PC-9 (cell line): ENCODE data around the gene APIP. TPM values are rescaled to one million over a fixed set of nuclear protein-coding genes. Genes with fewer than 3 reads are reported as not detected.

Source experiments
- BruUV-seq: library from RNA; stranded (reverse); fragments of 400-500 nt; replicated peaks from 2 replicates; lab custom pipeline; 2021; lab: Mats Ljungman, UMichigan
- CTCF ChIA-PET: fragments of 300-600 bp; sonication (Branson Sonifier 250); formaldehyde crosslinking; loops from one replicate; lab custom pipeline; 2022; ENCODE audit warnings: antibody characterized with exemption; lab: Charles Lee
- POLR2A ChIA-PET: fragments of 300-600 bp; sonication (Branson Sonifier 250); formaldehyde crosslinking; loops from one replicate; lab custom pipeline; 2022; ENCODE audit warnings: antibody characterized with exemption; ENCODE audit not compliant: unreplicated experiment; lab: Charles Lee
- DNase-seq, 2 experiments: peaks; one replicate each; pipeline versions ENCODE4 v3.0.0 to v3.0.0-alpha.2; 2015 to 2022; ENCODE audit warnings: mixed read lengths in 1 of 2
- H2AFZ ChIP-seq: fragments of 200-600 bp; sonication (generic); 2 replicates; pipeline ENCODE4 v1.8.1; 2017; ENCODE audit warnings: antibody characterized with exemption
- H3F3A ChIP-seq: fragments of 200-600 bp; sonication (generic); 2 replicates; pipeline ENCODE4 v1.8.1; 2017; ENCODE audit warnings: antibody characterized with exemption, mild to moderate bottlenecking, low read depth; ENCODE audit not compliant: insufficient read depth
- H3K27ac ChIP-seq: fragments of 200-600 bp; sonication (generic); 2 replicates; pipeline ENCODE4 v1.6.1; 2016; ENCODE audit warnings: mixed run types
- H3K27me3 ChIP-seq: fragments of 200-600 bp; sonication (generic); 2 replicates; pipeline ENCODE4 v1.6.1; 2016; ENCODE audit warnings: low read depth, mixed run types; ENCODE audit not compliant: insufficient read depth
- H3K36me3 ChIP-seq: fragments of 200-600 bp; sonication (generic); 2 replicates; pipeline ENCODE4 v1.6.1; 2016; ENCODE audit warnings: low read depth, mixed run types
- H3K4me1 ChIP-seq: fragments of 200-600 bp; sonication (generic); replicated peaks from 2 replicates; pipeline ENCODE4 v1.6.1; 2016; ENCODE audit warnings: mixed run types; ENCODE audit not compliant: insufficient read depth
- H3K4me2 ChIP-seq: fragments of 200-600 bp; sonication (generic); 2 replicates; pipeline ENCODE4 v1.6.1; 2017; ENCODE audit warnings: mixed run types
- H3K4me3 ChIP-seq: fragments of 200-600 bp; sonication (generic); 2 replicates; pipeline ENCODE4 v1.6.1; 2016; ENCODE audit warnings: mixed run types
- H3K79me2 ChIP-seq: fragments of 200-600 bp; sonication (generic); 2 replicates; pipeline ENCODE4 v1.6.1; 2017; ENCODE audit warnings: low read depth, mixed run types
- H3K9me2 ChIP-seq: fragments of 200-600 bp; sonication (generic); 2 replicates; pipeline ENCODE4 v1.8.1; 2017; ENCODE audit warnings: mild to moderate bottlenecking; ENCODE audit not compliant: insufficient read depth
- H3K9me3 ChIP-seq: fragments of 200-600 bp; sonication (generic); 2 replicates; pipeline ENCODE4 v1.8.1; 2016; ENCODE audit warnings: low read depth; ENCODE audit not compliant: insufficient read depth
- H4K20me1 ChIP-seq: fragments of 200-600 bp; sonication (generic); 2 replicates; pipeline ENCODE4 v1.8.1; 2017; ENCODE audit not compliant: insufficient read depth
- CTCF ChIP-seq: fragments of 200-600 bp; sonication (generic); conservative IDR thresholded peaks from 2 replicates; pipeline ENCODE4 v1.6.1; 2017; ENCODE audit warnings: mixed run types, antibody characterized with exemption, mild to moderate bottlenecking, moderate library complexity
- EZH2 ChIP-seq: fragments of 200-600 bp; sonication (generic); IDR thresholded peaks from 2 replicates; pipeline ENCODE4 v1.8.0; 2017; ENCODE audit warnings: antibody characterized with exemption, low read depth
- intact Hi-C: fragments of 100-400 bp; cut with micrococcal nuclease; formaldehyde crosslinking; loops from one replicate; pipeline ENCODE4 v1.10.0; 2022; ENCODE audit not compliant: unreplicated experiment
- total RNA-seq: library from RNA; stranded (reverse); gene quantifications from 2 replicates; pipeline ENCODE4 v1.2.3, GENCODE V29; 2021

Gene APIP
- total RNA-seq, 1 experiment from 2014 or later, result 41.0 TPM

DNA sequence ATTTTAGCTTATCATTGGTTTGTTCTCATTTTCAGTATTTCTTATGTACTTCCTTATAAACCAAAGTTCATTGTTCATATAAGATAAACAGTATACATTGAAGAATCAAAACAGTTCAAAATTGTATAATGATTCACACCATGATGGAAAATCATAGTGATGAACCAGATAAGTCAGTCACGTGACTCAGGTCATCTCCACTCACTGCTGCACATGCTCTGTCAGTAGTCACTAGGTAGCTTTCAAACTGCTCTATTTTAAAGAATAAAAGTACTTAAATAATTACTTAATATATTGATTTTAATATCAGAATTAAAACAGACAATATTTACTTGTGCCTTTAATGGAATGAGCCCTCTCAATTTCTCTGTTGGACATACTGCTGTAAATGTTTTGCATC is 37.8 kb upstream of the APIP start:
- Histone ChIP-seq H3K4me2 (no peak overlapping the region), H3K9me2 (no peaks in the 10 kb centered on the region; the same call in 1 of the 2 replicates), H3K4me1 (no peaks in the 10 kb centered on the region), H3F3A (no peaks in the 10 kb centered on the region; the same call in none of the 2 replicates), H3K36me3 (peaks cover 17% of the 10 kb centered on the region; the same call in 1 of the 2 replicates), H4K20me1 (no peaks in the 10 kb centered on the region), H3K79me2 (no peaks in the 10 kb centered on the region), H3K27ac (no peak overlapping the region), H3K27me3 (no peaks in the 10 kb centered on the region), H3K4me3 (no peak overlapping the region), H3K9me3 (no peaks in the 10 kb centered on the region), H2AFZ (no peak overlapping the region)
- intact Hi-C loops, result no loop called here
- ChIA-PET CTCF (interaction anchor here (0.6 kb wide), 1 partner anchor 1525 kb away, joined by 3 read pairs; no protein-coding TSS in a partner anchor), POLR2A (no interaction called here)
- no TSS peak for BruUV-seq
- no peak for DNase-seq
- TF ChIP-seq EZH2 (no peak), CTCF (no peak)

DNA sequence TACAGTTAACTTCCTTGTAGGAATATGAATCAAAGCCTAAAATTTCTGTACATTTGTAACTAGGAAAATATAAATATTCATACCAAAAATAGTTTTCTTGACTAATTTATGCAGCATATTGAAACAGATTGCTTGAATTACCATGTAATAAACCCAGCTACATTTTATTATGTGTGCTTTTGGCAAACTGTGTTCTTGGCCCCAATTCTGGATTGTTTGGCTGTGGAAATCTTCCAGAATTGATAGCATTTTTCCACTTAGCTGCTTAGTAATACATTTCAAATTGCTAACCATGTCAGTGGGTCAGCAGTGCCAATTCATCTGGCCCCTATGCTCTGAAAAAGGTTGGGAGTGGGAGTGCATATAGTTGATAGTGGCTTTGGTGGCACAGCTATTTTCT is 32.5 kb upstream of the APIP start:
- intact Hi-C loops, result no loop called here
- no peak overlapping the region for H3K27ac ChIP-seq
- ChIA-PET POLR2A (interaction anchor here (0.6 kb wide), 2 partner anchors 17 to 19 kb away, joined by 4 read pairs; no protein-coding TSS in a partner anchor), CTCF (no interaction called here)
- H3K9me2 ChIP-seq, result no peaks in the 10 kb centered on the region
- peaks cover 4% of the 10 kb centered on the region; the same call in 1 of the 2 replicates for H3K79me2 ChIP-seq
- no peaks in the 10 kb centered on the region for H3K4me1 ChIP-seq
- H2AFZ ChIP-seq, result no peak overlapping the region
- peaks cover 13% of the 10 kb centered on the region for H3K9me3 ChIP-seq
- no peaks in the 10 kb centered on the region for H3F3A ChIP-seq
- no peak for TF ChIP-seq CTCF
- no peak for TF ChIP-seq EZH2
- no TSS peak for BruUV-seq
- no peak for DNase-seq
- H3K27me3 ChIP-seq, result no peaks in the 10 kb centered on the region
- peaks cover 28% of the 10 kb centered on the region for H3K36me3 ChIP-seq
- no peak overlapping the region for H3K4me3 ChIP-seq
- H3K4me2 ChIP-seq, result no peak overlapping the region
- H4K20me1 ChIP-seq, result no peaks in the 10 kb centered on the region

- TF ChIP-seq EZH2, result no peak
- TF ChIP-seq CTCF, result no peak
- H4K20me1 ChIP-seq, result no peaks in the 10 kb centered on the region
- no peak overlapping the region for H3K27ac ChIP-seq
- H3K36me3 ChIP-seq, result peaks cover 28% of the 10 kb centered on the region
- intact Hi-C loops, result no loop called here
- H3F3A ChIP-seq, result no peaks in the 10 kb centered on the region
- DNase-seq, result no peak
- no peaks in the 10 kb centered on the region for H3K4me1 ChIP-seq
- H3K9me3 ChIP-seq, result peaks cover 13% of the 10 kb centered on the region
- peaks cover 7% of the 10 kb centered on the region for H3K79me2 ChIP-seq
- no peaks in the 10 kb centered on the region for H3K9me2 ChIP-seq
- ChIA-PET POLR2A (no interaction called here), CTCF (no interaction called here)
- H2AFZ ChIP-seq, result no peak overlapping the region
- no peak overlapping the region for H3K4me3 ChIP-seq
- H3K4me2 ChIP-seq, result no peak overlapping the region
- no TSS peak for BruUV-seq
- H3K27me3 ChIP-seq, result no peaks in the 10 kb centered on the region
Measured at GRCh38 chr11:34944692-34945091, 28.5 kb upstream of the APIP start.
